GM10266 (cell line): ENCODE results near the gene MFAP3L.

Source experiments
- DNase-seq: peaks from one replicate; pipeline ENCODE4 v3.0.0; 2012; ENCODE audit errors: extremely low spot score
- CTCF ChIP-seq: IDR thresholded peaks from 2 replicates; pipeline ENCODE4 v1.5.1; 2012; ENCODE audit warnings: mild to moderate bottlenecking, low read depth; ENCODE audit not compliant: control insufficient read depth, insufficient read depth; ENCODE audit errors: missing control alignments

The MFAP3L gene

GRCh38 chr4:170026253-170027021, at the start of gene MFAP3L:
MFAP3L (minus strand) TSS chr4:170026395; CDS start chr4:170005877, 20,518 bp downstream.
- peak; percentile 90 for DNase-seq
- TF ChIP-seq CTCF = peak; percentile 14

DNA sequence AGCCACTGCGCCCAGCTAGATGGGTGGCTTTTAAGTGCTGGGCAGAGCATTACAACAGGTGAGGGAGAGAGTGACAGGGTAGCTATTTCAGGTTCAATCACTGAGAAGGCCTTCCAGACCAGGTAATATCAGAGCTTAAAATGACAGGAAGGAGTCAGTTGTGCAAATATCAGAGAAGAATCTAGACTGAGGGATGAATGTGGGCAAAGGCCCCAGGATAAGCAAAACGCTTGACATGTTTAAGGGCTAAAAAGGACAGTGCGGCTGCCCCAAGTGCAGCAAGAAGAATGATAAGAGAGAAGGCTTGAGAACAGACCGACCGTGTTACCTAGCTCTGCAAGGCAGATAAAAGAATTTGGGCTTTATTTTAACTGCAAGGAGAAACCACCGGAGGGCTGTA, 45.0 kb upstream of the MFAP3L start:
- no peak for DNase-seq
- no peak for TF ChIP-seq CTCF

- TF ChIP-seq CTCF = no peak
- DNase-seq = no peak
These were observed 42.4 kb upstream of the MFAP3L start for GRCh38 chr4:170068438-170069128.

GRCh38 chr4:170059421-170059820, 33.2 kb upstream of the MFAP3L start:
- no peak for DNase-seq
- TF ChIP-seq CTCF = no peak

DNA sequence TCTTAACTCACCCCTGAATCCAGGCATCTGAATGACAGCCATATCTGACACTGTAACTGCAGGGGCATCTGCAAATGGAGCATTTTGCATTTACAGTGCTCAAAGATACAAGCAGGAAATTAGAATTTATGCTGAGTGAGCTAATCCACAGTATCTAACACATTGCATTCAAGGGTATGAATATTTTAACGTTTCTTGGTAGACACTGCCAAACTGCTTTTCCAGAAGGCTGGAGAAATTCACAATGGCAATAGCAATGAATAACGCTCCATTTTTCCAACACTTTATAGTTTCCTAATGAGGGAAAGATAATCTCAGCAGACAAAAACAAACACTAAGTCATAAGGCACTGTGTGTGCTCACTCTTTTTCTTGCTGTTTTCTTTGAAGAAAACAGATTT, 32.6 kb upstream of the MFAP3L start:
- DNase-seq = no peak
- TF ChIP-seq CTCF = no peak

- no peak for TF ChIP-seq CTCF
- no peak for DNase-seq
These were observed 31.7 kb upstream of the MFAP3L start for GRCh38 chr4:170057866-170058265.

DNA sequence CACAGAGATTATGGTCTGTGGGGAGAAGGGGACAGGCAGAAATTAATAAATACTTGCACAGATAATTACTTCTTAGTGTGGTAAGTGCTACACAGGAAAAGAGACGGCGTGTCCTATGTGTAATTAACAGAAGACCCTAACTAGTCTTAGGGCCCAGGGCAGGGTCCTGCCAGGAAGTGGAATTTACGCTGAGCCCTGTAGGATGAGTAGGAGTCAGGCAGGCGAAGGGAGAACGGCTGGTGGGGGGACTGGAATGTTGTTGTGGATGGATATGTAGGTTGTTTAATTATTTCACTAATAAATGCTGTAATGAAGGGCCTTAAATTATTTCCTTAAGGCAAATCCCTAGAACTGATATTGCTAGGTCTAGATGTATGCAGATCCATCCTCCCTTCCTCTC, 26.7 kb upstream of the MFAP3L start:
- no peak for DNase-seq
- no peak for TF ChIP-seq CTCF
